ENCODE results near the gene IKBKE.

- TF ChIP-seq, protein P1, sequence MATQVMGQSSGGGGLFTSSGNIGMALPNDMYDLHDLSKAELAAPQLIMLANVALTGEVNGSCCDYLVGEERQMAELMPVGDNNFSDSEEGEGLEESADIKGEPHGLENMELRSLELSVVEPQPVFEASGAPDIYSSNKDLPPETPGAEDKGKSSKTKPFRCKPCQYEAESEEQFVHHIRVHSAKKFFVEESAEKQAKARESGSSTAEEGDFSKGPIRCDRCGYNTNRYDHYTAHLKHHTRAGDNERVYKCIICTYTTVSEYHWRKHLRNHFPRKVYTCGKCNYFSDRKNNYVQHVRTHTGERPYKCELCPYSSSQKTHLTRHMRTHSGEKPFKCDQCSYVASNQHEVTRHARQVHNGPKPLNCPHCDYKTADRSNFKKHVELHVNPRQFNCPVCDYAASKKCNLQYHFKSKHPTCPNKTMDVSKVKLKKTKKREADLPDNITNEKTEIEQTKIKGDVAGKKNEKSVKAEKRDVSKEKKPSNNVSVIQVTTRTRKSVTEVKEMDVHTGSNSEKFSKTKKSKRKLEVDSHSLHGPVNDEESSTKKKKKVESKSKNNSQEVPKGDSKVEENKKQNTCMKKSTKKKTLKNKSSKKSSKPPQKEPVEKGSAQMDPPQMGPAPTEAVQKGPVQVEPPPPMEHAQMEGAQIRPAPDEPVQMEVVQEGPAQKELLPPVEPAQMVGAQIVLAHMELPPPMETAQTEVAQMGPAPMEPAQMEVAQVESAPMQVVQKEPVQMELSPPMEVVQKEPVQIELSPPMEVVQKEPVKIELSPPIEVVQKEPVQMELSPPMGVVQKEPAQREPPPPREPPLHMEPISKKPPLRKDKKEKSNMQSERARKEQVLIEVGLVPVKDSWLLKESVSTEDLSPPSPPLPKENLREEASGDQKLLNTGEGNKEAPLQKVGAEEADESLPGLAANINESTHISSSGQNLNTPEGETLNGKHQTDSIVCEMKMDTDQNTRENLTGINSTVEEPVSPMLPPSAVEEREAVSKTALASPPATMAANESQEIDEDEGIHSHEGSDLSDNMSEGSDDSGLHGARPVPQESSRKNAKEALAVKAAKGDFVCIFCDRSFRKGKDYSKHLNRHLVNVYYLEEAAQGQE (IDR thresholded peaks at IDR 0.05) = no peak
- no peak for TF ChIP-seq CTCF (IDR thresholded peaks at IDR 0.05)
- TF ChIP-seq EP300 (IDR thresholded peaks at IDR 0.05) = no peak
Observed at GRCh38 chr1:206435445-206435844, 34.8 kb upstream of the IKBKE start.
